NCI-H82 (cell line): ENCODE measurements around the gene GRID2.
A peak's percentile ranks its signal among the peaks of the same experiment; 100 is the strongest.

ENCODE experiments used
- DNase-seq: peaks from one replicate; lab custom pipeline; 2025; lab: John Stamatoyannopoulos, UW

The GRID2 gene

DNA sequence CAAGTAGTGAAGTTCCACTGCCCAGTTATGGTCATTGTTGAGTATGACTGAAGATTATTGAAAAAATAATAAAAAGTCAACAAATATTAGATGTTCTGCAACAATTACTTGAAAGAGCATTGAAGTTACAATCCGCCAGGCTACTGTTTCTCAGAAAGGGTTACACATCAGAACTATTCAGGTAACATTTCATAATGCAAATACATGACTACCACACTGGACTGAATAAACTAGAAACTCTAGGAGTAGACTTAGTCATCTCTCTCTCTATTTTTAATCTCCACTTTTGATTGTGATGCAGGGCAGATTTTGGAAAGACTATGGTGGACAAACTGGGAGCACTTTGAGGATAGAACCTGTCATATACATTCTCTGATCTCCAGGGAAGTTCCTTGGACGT is 776.5 kb downstream of the GRID2 start:
- no peak for DNase-seq

GRCh38 chr4:93084599-93085305 is 781.0 kb downstream of the GRID2 start:
- DNase-seq, result no peak

DNA sequence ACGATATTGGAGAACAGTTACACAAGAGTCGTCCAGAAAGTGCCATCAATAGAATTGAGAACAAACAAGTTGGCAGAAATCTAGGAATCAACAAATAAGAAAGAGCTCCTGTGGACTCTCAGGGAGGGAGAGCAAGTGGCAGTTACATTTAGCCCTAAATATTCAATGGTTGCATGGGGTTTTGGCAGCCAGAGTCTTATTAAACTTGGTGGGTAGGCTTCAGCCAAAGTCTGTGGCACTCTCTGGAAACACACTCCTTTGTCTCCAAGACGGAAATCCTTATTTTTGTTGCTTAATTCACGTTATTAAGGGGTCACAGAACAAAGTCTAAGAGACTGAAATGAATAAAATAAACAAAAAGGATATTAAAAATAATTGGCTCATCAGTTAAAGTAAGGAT is 782.6 kb downstream of the GRID2 start:
- DNase-seq, result peak; percentile 10

DNA sequence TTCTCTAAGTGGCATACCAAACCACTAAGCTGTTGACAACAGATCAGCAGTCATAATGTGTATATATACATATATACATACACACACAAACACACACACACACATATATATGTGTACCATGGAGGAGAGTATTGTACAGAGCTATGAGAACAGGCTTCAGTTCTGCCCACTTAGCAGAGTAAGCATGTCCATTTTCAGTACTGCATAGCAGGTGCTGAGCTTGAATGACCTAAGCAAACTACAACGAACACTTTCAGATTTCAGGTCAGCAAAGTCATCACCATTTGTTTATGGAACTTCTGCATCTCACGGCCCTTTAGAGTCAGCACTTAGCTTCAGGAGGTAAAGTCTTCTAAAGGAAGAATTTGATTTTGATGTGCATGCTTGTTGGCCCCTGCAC is 789.0 kb downstream of the GRID2 start:
- DNase-seq, result no peak

- DNase-seq, result no peak
Measured at GRCh38 chr4:93103042-93103441, 799.3 kb downstream of the GRID2 start.

DNA sequence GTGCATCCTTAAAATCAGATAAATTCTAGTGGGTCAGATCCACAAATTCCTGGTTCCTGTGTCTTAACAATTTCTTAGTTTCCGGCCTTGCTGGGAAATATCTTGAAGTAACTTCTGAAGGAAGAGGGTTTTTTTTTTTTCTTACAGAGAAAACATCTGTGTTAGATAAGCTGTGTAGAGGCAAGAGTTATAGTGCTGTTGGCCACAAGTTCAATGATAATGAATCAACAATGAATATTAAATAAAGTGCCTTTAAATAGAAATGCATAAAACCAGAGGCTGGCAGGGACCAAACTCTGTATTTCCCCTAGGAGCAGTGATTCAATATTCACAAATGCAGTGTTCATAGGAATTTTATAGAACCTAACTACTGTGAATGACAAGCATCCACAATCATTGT is 812.9 kb downstream of the GRID2 start:
- DNase-seq, result no peak

DNA sequence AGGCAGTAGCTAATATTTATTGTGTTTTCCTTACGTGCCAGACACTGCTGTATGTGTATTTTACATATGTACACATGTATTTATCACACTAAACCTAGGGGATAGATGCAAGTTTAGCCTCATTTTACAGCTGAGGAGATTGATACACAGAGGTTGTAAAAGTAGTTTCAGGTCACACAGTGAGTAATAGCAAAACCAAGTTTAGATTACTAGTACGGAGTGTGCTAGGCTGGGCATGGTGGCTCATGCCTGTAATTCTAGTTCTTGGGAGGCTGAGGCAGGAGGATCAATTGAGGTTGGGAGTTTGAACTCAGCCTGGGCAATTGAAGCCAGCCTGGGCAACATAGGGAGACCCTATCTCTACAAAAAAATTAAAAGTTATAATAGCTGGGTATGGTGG is 823.7 kb downstream of the GRID2 start:
- no peak for DNase-seq

DNA sequence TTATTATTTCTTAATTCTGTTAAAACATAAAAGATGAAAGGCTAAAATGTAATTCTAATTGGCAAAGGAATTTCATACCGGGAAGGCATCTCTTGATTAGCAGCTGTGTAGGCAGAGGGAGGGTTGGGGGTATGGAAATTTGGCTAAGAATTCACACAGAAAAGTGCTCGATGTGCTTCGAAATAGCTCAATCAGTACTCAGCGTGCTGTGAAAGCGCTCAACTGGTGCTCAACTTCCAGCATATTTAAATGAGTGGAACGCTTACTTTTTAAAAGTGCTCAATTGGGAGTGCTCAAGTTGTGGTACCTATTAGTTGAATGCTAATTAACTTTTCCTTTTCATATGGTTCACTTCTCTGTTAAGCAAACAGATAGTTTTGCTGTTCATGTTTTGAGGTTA is 828.9 kb downstream of the GRID2 start:
- DNase-seq, result no peak

- DNase-seq, result peak; percentile 26
Measured at GRCh38 chr4:93139118-93139517, 835.4 kb downstream of the GRID2 start.

- DNase-seq, result no peak
Measured at GRCh38 chr4:93143902-93144301, 840.1 kb downstream of the GRID2 start.

DNA sequence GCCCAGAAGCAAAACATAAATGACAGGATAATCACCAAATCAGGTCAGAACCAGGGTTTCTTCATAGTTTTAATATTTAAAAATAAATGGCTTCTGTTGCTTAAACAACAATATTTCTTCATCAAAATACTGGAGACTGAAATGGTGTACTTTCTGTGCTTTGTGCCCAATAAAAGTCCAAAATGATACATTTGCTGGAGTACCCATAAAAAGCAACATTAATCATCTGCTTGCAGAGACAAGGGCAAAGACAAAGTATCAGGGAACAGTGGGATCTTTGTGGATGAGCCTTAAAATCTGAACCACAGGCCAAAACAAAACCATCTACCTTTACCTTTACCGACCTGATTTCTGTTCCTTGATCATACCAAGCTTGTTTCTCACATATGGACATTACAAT is 840.9 kb downstream of the GRID2 start:
- DNase-seq, result no peak

- DNase-seq, result peak; percentile 83
Measured at GRCh38 chr4:93147524-93148212, 843.9 kb downstream of the GRID2 start.

DNA sequence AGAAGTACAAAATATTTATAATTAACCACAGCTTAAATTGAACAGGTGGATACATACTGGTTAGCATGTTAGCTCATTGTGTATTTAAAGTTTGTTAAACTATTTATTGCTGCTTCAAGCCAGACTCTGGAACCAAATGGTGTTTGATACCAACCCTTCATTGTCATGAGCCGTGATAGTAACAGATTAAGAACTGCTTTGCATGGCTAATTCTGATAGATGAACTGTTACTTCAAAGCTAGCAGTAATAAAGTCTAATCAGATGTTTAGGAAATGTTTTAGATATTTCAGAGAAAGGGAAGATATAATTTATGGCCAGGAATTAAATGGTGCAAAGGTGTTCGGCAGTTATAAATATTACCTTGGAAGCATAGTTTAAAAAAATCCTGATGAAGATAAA is 848.7 kb downstream of the GRID2 start:
- peak; percentile 10 for DNase-seq

DNA sequence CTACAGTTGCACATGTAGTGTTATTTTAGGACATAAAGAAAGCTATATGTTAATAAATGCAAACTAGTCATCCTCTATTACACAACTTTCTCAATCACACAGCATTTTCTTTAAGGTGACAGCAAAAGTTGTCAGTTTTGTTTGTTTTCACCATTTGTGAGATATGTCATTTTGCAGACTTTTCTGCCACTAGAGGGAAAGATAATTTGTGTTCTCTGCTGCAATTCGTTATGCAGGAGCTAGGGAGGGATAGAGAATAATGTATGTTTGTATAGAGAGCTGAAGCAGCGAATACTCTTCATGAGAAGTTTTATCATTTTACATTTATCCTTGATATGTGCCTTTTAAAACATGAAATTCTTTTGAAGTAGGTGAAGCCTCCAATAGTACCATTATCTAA is 854.2 kb downstream of the GRID2 start:
- no peak for DNase-seq

GRCh38 chr4:93168053-93168452 is 864.3 kb downstream of the GRID2 start:
- no peak for DNase-seq

DNA sequence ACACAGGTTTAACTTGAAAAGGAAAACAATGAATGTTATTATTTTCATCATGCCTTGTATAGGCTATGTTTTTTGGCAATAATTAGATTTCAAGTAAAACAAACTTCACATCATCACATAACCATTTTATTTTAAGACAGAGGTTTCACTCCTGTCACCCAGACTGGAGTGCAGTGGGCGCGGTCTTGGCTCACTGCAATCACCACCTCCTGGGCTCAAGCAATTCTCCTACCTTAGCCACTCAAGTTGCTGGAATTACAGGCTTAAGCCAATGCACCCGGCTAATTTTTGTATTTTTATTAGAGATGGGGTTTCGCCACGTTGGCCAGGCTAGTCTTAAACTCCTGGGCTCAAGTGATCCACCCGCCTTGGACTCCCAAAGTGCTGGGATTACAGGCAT is 866.2 kb downstream of the GRID2 start:
- no peak for DNase-seq

DNA sequence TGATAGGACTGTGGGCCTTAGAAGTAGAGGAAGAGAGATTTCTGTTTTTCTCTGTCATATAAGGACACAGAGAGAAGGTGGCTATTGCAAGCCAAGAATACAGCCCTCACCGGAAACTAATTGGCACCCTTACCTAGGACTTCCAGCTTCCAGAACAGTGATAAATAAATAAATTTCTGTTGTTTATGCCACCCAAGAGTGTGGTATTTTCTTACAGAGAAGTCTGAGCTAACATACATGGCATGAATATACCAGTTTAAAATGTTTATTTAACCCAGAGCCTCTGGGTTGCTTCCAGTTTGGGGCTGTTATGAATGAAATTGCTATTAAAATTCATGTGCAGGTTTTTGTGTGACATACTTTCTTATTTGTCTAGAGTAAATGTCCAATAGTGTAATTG is 870.8 kb downstream of the GRID2 start:
- no peak for DNase-seq

DNA sequence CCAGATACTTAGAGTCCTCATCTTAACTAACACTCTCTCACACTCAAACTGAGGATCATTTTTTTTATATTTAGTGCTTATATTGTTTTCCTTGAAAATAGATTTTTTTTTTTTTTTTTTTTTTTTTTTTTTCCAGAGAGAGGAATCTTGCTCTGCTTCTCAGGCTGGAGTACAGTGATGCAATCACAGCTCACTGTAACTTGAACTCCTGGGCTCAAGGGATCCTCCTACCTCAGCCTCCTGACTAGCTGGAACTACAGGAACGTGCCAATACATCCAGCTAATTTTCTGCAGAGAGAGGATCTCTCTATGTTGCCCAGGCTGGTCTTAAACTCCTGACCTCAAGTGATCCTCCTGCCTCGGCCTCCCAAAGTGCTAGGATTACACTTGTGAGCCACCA is 874.5 kb downstream of the GRID2 start:
- no peak for DNase-seq

GRCh38 chr4:93179044-93179443 is 875.3 kb downstream of the GRID2 start:
- no peak for DNase-seq

DNA sequence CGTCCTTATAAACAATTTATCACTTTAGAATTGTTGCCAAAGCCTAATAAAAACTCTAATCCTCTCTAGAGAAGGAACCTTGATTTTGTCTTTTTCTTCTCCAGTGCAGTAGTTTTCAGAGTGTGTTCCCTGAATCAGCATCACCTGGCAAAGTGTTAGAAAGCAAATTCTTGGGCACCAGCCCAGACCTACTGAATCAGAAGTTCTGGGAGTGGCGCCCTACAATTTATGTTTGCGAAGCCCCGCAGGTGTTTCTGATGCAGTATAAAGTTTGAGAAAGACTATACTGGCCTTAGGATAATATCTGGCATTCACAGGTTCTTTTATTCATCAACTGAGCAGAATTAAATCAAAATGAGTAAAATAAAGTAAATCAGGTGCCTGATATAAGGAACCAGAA is 879.0 kb downstream of the GRID2 start:
- no peak for DNase-seq

- DNase-seq, result no peak
Measured at GRCh38 chr4:93183576-93183975, 879.8 kb downstream of the GRID2 start.

GRCh38 chr4:93184053-93184452 is 880.3 kb downstream of the GRID2 start:
- no peak for DNase-seq

DNA sequence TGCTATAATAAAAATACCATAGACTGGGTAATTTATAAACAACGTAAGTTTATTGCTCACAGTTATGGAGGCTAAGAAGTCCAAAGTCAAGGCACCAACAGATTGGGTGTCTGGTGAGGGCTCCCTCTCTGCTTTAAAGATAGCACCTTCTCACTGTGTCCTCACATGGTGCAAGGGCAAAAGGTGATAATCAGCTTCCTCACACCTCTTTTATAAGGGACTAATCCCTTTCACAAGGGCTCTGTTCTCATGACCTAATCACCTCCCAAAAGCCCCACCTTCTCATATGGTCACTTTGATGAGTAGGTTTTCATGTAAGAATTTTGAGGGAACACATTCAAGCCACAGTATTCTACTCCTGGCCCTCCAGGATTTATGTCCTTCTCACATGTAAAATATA is 883.1 kb downstream of the GRID2 start:
- no peak for DNase-seq

DNA sequence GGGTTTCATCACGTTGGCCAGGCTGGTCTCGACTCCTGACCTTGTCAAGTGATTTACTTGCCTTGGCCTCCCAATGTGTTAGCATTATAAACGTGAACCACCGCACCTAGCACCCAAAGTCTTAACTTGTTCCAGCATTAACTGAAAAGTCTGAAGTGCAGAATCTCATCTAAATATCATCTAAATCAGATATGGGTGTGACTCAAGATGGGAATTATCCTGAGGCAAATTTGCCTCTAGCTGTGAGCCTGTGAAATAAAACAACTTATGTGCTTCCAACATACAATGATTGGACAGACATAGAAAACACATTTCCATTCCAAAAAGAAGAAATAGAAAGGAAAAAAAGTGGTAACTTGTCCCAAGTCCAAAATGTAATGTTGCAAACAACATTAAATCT is 883.7 kb downstream of the GRID2 start:
- no peak for DNase-seq
